OCI-LY1 (cell line): ENCODE data around the gene TNNT3.
"Not testable (repeated sequence)": the region's sequence is repeated elsewhere in the genome, so short reads cannot be mapped to it uniquely, and the experiment has no call there.

Experiments used
- EZH2 ChIP-seq: fragments of 200-600 bp; sonication (generic), shearing (Covaris generic); IDR thresholded peaks from 2 replicates; pipeline ENCODE4 v1.8.0; 2017; ENCODE audit warnings: borderline replicate concordance, mixed run types, mild to moderate bottlenecking, antibody characterized with exemption, low read length, moderate library complexity, mixed read lengths
- TF ChIP-seq, protein P1 (sequence below): fragments of 200-600 bp; sonication (generic), shearing (Covaris generic); IDR thresholded peaks from 2 replicates; pipeline ENCODE4 v1.5.1; 2017; ENCODE audit warnings: mild to moderate bottlenecking, antibody characterized with exemption, low read length, moderate library complexity, mixed read lengths

DNA sequence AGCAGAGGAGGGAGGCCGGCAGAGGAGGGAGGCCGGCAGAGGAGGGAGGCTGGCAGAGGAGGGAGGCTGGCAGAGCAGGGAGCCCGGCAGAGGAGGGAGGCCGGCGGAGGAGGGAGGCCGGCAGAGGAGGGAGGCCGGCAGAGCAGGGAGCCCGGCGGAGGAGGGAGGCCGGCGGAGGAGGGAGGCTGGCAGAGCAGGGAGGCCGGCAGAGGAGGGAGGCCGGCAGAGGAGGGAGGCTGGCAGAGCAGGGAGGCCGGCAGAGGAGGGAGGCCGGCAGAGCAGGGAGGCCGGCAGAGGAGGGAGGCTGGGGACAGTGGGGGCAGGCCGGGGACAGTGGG, 45.7 kb upstream of the TNNT3 start:
- not testable (repeated sequence) for TF ChIP-seq EZH2
- TF ChIP-seq, protein P1, sequence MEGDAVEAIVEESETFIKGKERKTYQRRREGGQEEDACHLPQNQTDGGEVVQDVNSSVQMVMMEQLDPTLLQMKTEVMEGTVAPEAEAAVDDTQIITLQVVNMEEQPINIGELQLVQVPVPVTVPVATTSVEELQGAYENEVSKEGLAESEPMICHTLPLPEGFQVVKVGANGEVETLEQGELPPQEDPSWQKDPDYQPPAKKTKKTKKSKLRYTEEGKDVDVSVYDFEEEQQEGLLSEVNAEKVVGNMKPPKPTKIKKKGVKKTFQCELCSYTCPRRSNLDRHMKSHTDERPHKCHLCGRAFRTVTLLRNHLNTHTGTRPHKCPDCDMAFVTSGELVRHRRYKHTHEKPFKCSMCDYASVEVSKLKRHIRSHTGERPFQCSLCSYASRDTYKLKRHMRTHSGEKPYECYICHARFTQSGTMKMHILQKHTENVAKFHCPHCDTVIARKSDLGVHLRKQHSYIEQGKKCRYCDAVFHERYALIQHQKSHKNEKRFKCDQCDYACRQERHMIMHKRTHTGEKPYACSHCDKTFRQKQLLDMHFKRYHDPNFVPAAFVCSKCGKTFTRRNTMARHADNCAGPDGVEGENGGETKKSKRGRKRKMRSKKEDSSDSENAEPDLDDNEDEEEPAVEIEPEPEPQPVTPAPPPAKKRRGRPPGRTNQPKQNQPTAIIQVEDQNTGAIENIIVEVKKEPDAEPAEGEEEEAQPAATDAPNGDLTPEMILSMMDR, result not testable (repeated sequence)
